WTC11 (cell line): Measurements from ENCODE around the gene GOLGA6L10. TPM values are rescaled to one million over a fixed set of nuclear protein-coding genes. Genes with fewer than 3 reads are reported as not detected.
"Not testable (repeated sequence)": the region's sequence is repeated elsewhere in the genome, so short reads cannot be mapped to it uniquely, and the experiment has no call there.

ENCODE experiments used
- ATAC-seq: fragments of 200-7000 bp; cut with Tn5 transposase; 2 replicates; pipeline ENCODE4 v1.10.0; 2021; ENCODE audit warnings: mild to moderate bottlenecking, moderate library complexity
- CTCF ChIA-PET: fragments of 300-600 bp; sonication (Branson Sonifier 250); formaldehyde crosslinking; loops from one replicate; lab custom pipeline; 2021; ENCODE audit warnings: antibody characterized with exemption; lab: Charles Lee
- POLR2A ChIA-PET: fragments of 350-600 bp; sonication (Branson Sonifier 250); formaldehyde crosslinking; loops from one replicate; lab custom pipeline; 2021; ENCODE audit warnings: antibody characterized with exemption; lab: Charles Lee
- DNase-seq: peaks from one replicate; pipeline ENCODE4 v3.0.0; 2021; ENCODE audit warnings: low spot score
- H3K27ac Mint-ChIP-seq: 2 replicates; pipeline ENCODE4 v1.8.0; 2021; ENCODE audit warnings: mixed read lengths
- H3K27me3 Mint-ChIP-seq: 2 replicates; pipeline ENCODE4 v1.8.0; 2021; ENCODE audit warnings: low read depth, mild to moderate bottlenecking, moderate library complexity, mixed read lengths
- H3K36me3 Mint-ChIP-seq: 2 replicates; pipeline ENCODE4 v1.8.0; 2021; ENCODE audit warnings: mixed read lengths
- H3K4me1 Mint-ChIP-seq: 2 replicates; pipeline ENCODE4 v1.8.0; 2022; ENCODE audit warnings: mixed read lengths
- H3K4me3 Mint-ChIP-seq: 2 replicates; pipeline ENCODE4 v1.8.0; 2021; ENCODE audit warnings: mild to moderate bottlenecking, moderate library complexity, mixed read lengths
- H3K9me3 Mint-ChIP-seq: 2 replicates; pipeline ENCODE4 v1.8.0; 2021; ENCODE audit warnings: mixed read lengths
- CBFB ChIP-seq: sonication (generic); formaldehyde crosslinking; IDR thresholded peaks from 2 replicates; pipeline ENCODE4 v1.8.1; 2022; ENCODE audit warnings: mild to moderate bottlenecking, low read depth, missing genetic modification reagents
- CREB1 ChIP-seq: sonication (generic); formaldehyde crosslinking; IDR thresholded peaks from 2 replicates; pipeline ENCODE4 v1.8.0; 2023; ENCODE audit warnings: mild to moderate bottlenecking, missing genetic modification reagents
- E2F4 ChIP-seq: sonication (generic); formaldehyde crosslinking; IDR thresholded peaks from 2 replicates; pipeline ENCODE4 v1.8.1; 2022; ENCODE audit warnings: low read depth, mild to moderate bottlenecking, moderate library complexity, missing genetic modification reagents, borderline replicate concordance
- E2F5 ChIP-seq: sonication (generic); formaldehyde crosslinking; IDR thresholded peaks from 2 replicates; pipeline ENCODE4 v1.8.1; 2022; ENCODE audit warnings: mild to moderate bottlenecking, moderate library complexity, missing genetic modification reagents
- EMX1 ChIP-seq: fragments of 250-450 bp; sonication (Bioruptor Pico); IDR thresholded peaks from 2 replicates; pipeline ENCODE4 v1.8.0; 2021; ENCODE audit warnings: mild to moderate bottlenecking
- ETV6 ChIP-seq: sonication (generic); formaldehyde crosslinking; IDR thresholded peaks from 2 replicates; pipeline ENCODE4 v1.8.1; 2022; ENCODE audit warnings: mild to moderate bottlenecking, missing genetic modification reagents
- FOXK1 ChIP-seq: sonication (generic); formaldehyde crosslinking; IDR thresholded peaks from 2 replicates; pipeline ENCODE4 v1.8.0; 2022; ENCODE audit warnings: mild to moderate bottlenecking, moderate library complexity, missing genetic modification reagents
- GTF2I ChIP-seq: fragments of 250-450 bp; sonication (Bioruptor Pico); conservative IDR thresholded peaks from 2 replicates; pipeline ENCODE4 v1.4.0; 2021; ENCODE audit warnings: mild to moderate bottlenecking
- JAZF1 ChIP-seq: fragments of 250-450 bp; sonication (Bioruptor Pico); IDR thresholded peaks from 2 replicates; pipeline ENCODE4 v1.9.0; 2021; ENCODE audit warnings: moderate library complexity, mild to moderate bottlenecking, inconsistent platforms
- KAT7 ChIP-seq: sonication (generic); formaldehyde crosslinking; IDR thresholded peaks from 2 replicates; pipeline ENCODE4 v1.8.1; 2023; ENCODE audit warnings: missing genetic modification reagents, mild to moderate bottlenecking, borderline replicate concordance
- OVOL2 ChIP-seq: fragments of 250-450 bp; sonication (Bioruptor Pico); IDR thresholded peaks from 2 replicates; pipeline ENCODE4 v1.9.0; 2021; ENCODE audit warnings: mild to moderate bottlenecking, borderline replicate concordance
- RELA ChIP-seq: sonication (generic); formaldehyde crosslinking; IDR thresholded peaks from 2 replicates; pipeline ENCODE4 v1.8.1; 2022; ENCODE audit warnings: missing genetic modification reagents, mild to moderate bottlenecking, borderline replicate concordance
- RORB ChIP-seq: fragments of 250-450 bp; sonication (Bioruptor Pico); IDR thresholded peaks from 2 replicates; pipeline ENCODE4 v1.9.0; 2021; ENCODE audit warnings: mild to moderate bottlenecking
- STAT6 ChIP-seq: sonication (generic); formaldehyde crosslinking; conservative IDR thresholded peaks from 2 replicates; pipeline ENCODE4 v1.8.1; 2023; ENCODE audit warnings: mild to moderate bottlenecking, low read depth, missing genetic modification reagents, moderate library complexity
- ZBTB43 ChIP-seq: sonication (generic); formaldehyde crosslinking; IDR thresholded peaks from 2 replicates; pipeline ENCODE4 v1.8.1; 2023; ENCODE audit warnings: mild to moderate bottlenecking, missing genetic modification reagents
- ZMAT4 ChIP-seq: fragments of 250-450 bp; sonication (Bioruptor Pico); IDR thresholded peaks from 2 replicates; pipeline ENCODE4 v1.9.0; 2021; ENCODE audit warnings: mild to moderate bottlenecking
- ZNF138 ChIP-seq: sonication (generic); formaldehyde crosslinking; conservative IDR thresholded peaks from 2 replicates; pipeline ENCODE4 v1.8.1; 2022; ENCODE audit warnings: mild to moderate bottlenecking, moderate library complexity, missing genetic modification reagents
- ZNF281 ChIP-seq: sonication (generic); formaldehyde crosslinking; IDR thresholded peaks from 2 replicates; pipeline ENCODE4 v1.8.0; 2023; ENCODE audit warnings: mild to moderate bottlenecking, missing genetic modification reagents
- ZNF423 ChIP-seq: fragments of 250-450 bp; sonication (Bioruptor Pico); IDR thresholded peaks from 2 replicates; pipeline ENCODE4 v2.1.2; 2022; ENCODE audit warnings: mild to moderate bottlenecking, moderate library complexity
- ZSCAN18 ChIP-seq: fragments of 250-450 bp; sonication (Bioruptor Pico); IDR thresholded peaks from 2 replicates; pipeline ENCODE4 v2.1.2; 2022; ENCODE audit warnings: mild to moderate bottlenecking, moderate library complexity
- total RNA-seq: library from RNA; stranded (reverse); gene quantifications from 3 replicates; pipeline ENCODE4 v1.2.3, GENCODE V29; 2021

GOLGA6L10 gene
- total RNA-seq, 1 experiment from 2014 or later = 5.8 TPM

GRCh38 chr15:82314769-82315518, 34.3 kb downstream of the GOLGA6L10 start:
- no peak for ATAC-seq
- ChIA-PET CTCF (no interaction called here), POLR2A (no interaction called here)
- Mint-ChIP-seq H3K4me1 (no peaks in the 10 kb centered on the region), H3K27me3 (peaks cover 4% of the 10 kb centered on the region), H3K27ac (no peak overlapping the region), H3K36me3 (no peaks in the 10 kb centered on the region), H3K9me3 (peaks cover 8% of the 10 kb centered on the region), H3K4me3 (no peak overlapping the region)
- no peak for TF ChIP-seq STAT6 (CRISPR knock-in tag)
- TF ChIP-seq ZNF138 (CRISPR knock-in tag) = no peak
- TF ChIP-seq ZNF281 (CRISPR knock-in tag) = no peak
- no peak for TF ChIP-seq OVOL2 (CRISPR knock-in tag)
- TF ChIP-seq ZNF423 (CRISPR knock-in tag) = no peak
- no peak for TF ChIP-seq ZSCAN18 (CRISPR knock-in tag)
- no peak for TF ChIP-seq E2F5 (CRISPR knock-in tag)
- TF ChIP-seq JAZF1 = no peak
- no peak for TF ChIP-seq ETV6 (CRISPR knock-in tag)
- no peak for TF ChIP-seq GTF2I (CRISPR knock-in tag)
- TF ChIP-seq CBFB (CRISPR knock-in tag) = no peak
- no peak for TF ChIP-seq CREB1 (CRISPR knock-in tag)
- no peak for TF ChIP-seq E2F4 (CRISPR knock-in tag)
- no peak for TF ChIP-seq ZMAT4 (CRISPR knock-in tag)
- no peak for TF ChIP-seq RELA
- TF ChIP-seq KAT7 (CRISPR knock-in tag) = no peak
- TF ChIP-seq FOXK1 (CRISPR knock-in tag) = no peak
- TF ChIP-seq ZBTB43 = no peak
- no peak for TF ChIP-seq RORB (CRISPR knock-in tag)
- no peak for TF ChIP-seq EMX1 (CRISPR knock-in tag)
- no peak for DNase-seq

- H3K4me1 Mint-ChIP-seq, DNase-seq, H3K27me3 Mint-ChIP-seq, H3K9me3 Mint-ChIP-seq, H3K36me3 Mint-ChIP-seq, CTCF ChIA-PET, POLR2A ChIA-PET, H3K4me3 Mint-ChIP-seq, H3K27ac Mint-ChIP-seq, ATAC-seq: not testable (repeated sequence)
These were observed 35.1 kb downstream of the GOLGA6L10 start for GRCh38 chr15:82313951-82314768.
